ENCODE results near the gene DENND5B. TPM values are rescaled to one million over a fixed set of nuclear protein-coding genes. Genes with fewer than 3 reads are reported as not detected.
"Not testable (repeated sequence)": the region's sequence is repeated elsewhere in the genome, so short reads cannot be mapped to it uniquely, and the experiment has no call there.

Gene DENND5B
- total and polyA plus RNA-seq, 4 donors = 18.8 to 44.4 (median 25.6) TPM

GRCh38 chr12:31622038-31622437, 31.1 kb upstream of the DENND5B start:
- no peaks in the 10 kb centered on the region for H3K27me3 ChIP-seq (ENCODE audit: control insufficient read depth, insufficient read depth, low read length)
- no peak for DNase-seq (ENCODE audit: low read depth in 4 of 6, low spot score in 6 of 6)
- no peaks in the 10 kb centered on the region for H3K9me3 ChIP-seq (ENCODE audit: control insufficient read depth, insufficient read depth, low read length)
- no peak overlapping the region for H3K4me3 ChIP-seq (ENCODE audit: low read depth, low read length)
- no CpG with 5 or more reads among the region's 4 CpGs for WGBS (ENCODE audit: insufficient coverage)
- H3K27ac ChIP-seq (ENCODE audit: low read depth, low read length) = no peak overlapping the region
- no peaks in the 10 kb centered on the region for H3K4me1 ChIP-seq (ENCODE audit: control insufficient read depth, insufficient read depth, low read length)
- H3K36me3 ChIP-seq (ENCODE audit: control insufficient read depth, insufficient read depth, low read length) = no peaks in the 10 kb centered on the region

DNA sequence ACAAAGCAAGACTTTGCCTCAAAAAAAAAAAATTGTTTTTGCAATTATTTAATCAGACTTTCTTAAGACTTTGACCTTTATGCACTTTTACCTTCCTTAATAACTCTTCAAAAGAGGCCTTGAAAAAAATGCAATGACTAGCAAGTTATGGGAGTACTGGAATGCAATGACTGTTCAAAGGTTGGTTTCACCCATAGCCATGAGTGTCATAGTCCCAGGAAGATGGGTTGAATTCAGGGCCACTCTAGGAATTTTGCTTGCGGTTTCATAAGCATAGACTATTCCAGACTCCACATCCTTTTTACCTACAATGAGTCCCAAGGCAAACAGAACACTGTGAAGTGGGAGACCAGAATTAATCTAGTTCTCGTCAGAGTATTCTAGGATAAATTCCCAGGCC, 29.4 kb upstream of the DENND5B start:
- WGBS (ENCODE audit: insufficient coverage) = no CpG with 5 or more reads among the region's 2 CpGs

DNA sequence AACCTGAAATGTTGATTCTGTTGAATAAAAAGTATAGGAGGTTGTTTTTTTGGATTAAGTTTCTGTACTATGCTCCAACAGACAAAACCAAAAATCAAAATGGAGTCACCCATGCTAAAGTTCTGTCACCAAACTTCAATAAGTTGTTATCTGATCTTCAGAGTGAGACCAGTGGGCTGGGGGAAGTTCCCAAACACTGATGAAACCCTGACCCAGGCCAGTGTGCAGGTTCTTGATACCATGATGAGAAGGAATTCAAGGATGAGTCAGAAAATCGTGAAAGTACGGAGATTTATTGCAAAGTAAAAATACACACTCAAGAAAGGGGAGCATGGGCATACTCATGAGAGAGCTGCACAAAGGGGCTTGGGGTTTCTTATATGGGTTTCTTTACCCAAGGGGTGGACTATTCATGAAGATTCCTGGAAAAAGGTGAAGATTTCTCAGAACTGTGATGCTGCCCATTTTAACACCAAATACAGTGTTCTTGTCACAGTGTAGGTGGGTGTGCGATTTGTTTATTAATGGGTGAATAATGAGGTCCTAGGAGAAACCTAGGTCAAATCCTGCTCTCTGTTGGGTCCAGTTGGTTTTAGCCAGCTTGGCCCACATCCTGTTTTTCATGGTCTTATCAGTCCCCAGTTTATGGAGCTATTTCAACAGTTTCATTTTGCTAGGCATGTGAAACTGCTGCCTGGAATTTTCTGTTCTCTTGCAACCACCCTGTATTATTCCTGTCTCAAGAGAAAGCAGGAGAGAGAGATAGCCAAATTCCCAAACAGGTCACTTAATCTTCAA, 27.5 kb upstream of the DENND5B start:
- Histone ChIP-seq H3K27me3 (ENCODE audit: control insufficient read depth, insufficient read depth, low read length) (no peaks in the 10 kb centered on the region), H3K36me3 (ENCODE audit: control insufficient read depth, insufficient read depth, low read length) (no peaks in the 10 kb centered on the region), H3K9me3 (ENCODE audit: control insufficient read depth, insufficient read depth, low read length) (no peaks in the 10 kb centered on the region), H3K4me1 (ENCODE audit: control insufficient read depth, insufficient read depth, low read length) (no peaks in the 10 kb centered on the region), H3K27ac (ENCODE audit: low read depth, low read length) (no peak overlapping the region), H3K4me3 (ENCODE audit: low read depth, low read length) (no peak overlapping the region)
- DNase-seq (ENCODE audit: low read depth in 4 of 6, low spot score in 6 of 6) = no peak
- WGBS (ENCODE audit: insufficient coverage) = no CpG with 5 or more reads among the region's 3 CpGs

More for the DNA sequence above, 29.4 kb upstream of the DENND5B start:
- Histone ChIP-seq H3K9me3 (ENCODE audit: control insufficient read depth, insufficient read depth, low read length) (no peaks in the 10 kb centered on the region), H3K27me3 (ENCODE audit: control insufficient read depth, insufficient read depth, low read length) (no peaks in the 10 kb centered on the region), H3K36me3 (ENCODE audit: control insufficient read depth, insufficient read depth, low read length) (no peaks in the 10 kb centered on the region), H3K4me1 (ENCODE audit: control insufficient read depth, insufficient read depth, low read length) (no peaks in the 10 kb centered on the region), H3K27ac (ENCODE audit: low read depth, low read length) (no peak overlapping the region), H3K4me3 (ENCODE audit: low read depth, low read length) (no peak overlapping the region)
- no peak for DNase-seq (ENCODE audit: low read depth in 4 of 6, low spot score in 6 of 6)

- WGBS (ENCODE audit: insufficient coverage) = 60% methylated on average over 2 of the region's 2 CpGs
- no peaks in the 10 kb centered on the region for H3K27me3 ChIP-seq (ENCODE audit: control insufficient read depth, insufficient read depth, low read length)
- H3K4me3 ChIP-seq (ENCODE audit: low read depth, low read length) = no peak overlapping the region
Measured at GRCh38 chr12:31612819-31613218, 21.9 kb upstream of the DENND5B start.

DNA sequence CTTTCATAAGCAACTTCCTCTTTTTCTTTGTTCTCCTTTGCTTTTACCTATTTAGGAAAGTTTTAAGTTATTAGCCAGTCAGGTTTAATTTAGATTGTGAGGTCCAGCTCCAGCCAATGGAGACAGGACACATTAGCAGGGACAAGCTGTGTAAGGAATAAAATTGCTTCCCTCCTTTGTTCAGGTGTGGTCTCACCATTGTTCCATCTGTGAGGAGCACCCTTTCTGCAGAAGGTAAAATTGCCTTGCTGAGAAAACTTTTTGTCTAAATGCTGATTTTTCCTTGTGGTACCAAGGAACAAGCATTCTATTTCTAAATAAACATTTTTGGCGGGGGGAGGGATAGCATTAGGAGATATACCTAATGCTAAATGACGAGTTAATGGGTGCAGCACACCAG, 17.4 kb upstream of the DENND5B start:
- H3K4me3 ChIP-seq (ENCODE audit: low read depth, low read length); H3K4me1 ChIP-seq (ENCODE audit: control insufficient read depth, insufficient read depth, low read length); H3K36me3 ChIP-seq (ENCODE audit: control insufficient read depth, insufficient read depth, low read length); H3K27me3 ChIP-seq (ENCODE audit: control insufficient read depth, insufficient read depth, low read length); H3K27ac ChIP-seq (ENCODE audit: low read depth, low read length); H3K9me3 ChIP-seq (ENCODE audit: control insufficient read depth, insufficient read depth, low read length); DNase-seq (ENCODE audit: low read depth in 4 of 6, low spot score in 6 of 6): not testable (repeated sequence)
- WGBS (ENCODE audit: insufficient coverage) = no CpG with 5 or more reads among the region's 2 CpGs

More at GRCh38 chr12:31612819-31613218, 21.9 kb upstream of the DENND5B start:
- H3K27ac ChIP-seq (ENCODE audit: low read depth, low read length) = no peak overlapping the region
- no peaks in the 10 kb centered on the region for H3K36me3 ChIP-seq (ENCODE audit: control insufficient read depth, insufficient read depth, low read length)
- no peaks in the 10 kb centered on the region for H3K9me3 ChIP-seq (ENCODE audit: control insufficient read depth, insufficient read depth, low read length)
- no peaks in the 10 kb centered on the region for H3K4me1 ChIP-seq (ENCODE audit: control insufficient read depth, insufficient read depth, low read length)
- DNase-seq (ENCODE audit: low read depth in 4 of 6, low spot score in 6 of 6) = no peak

GRCh38 chr12:31605531-31605930, 14.6 kb upstream of the DENND5B start:
- H3K4me1 ChIP-seq (ENCODE audit: control insufficient read depth, insufficient read depth, low read length) = no peaks in the 10 kb centered on the region
- no peak for DNase-seq (ENCODE audit: low read depth in 4 of 6, low spot score in 6 of 6)
- H3K36me3 ChIP-seq (ENCODE audit: control insufficient read depth, insufficient read depth, low read length) = no peaks in the 10 kb centered on the region
- WGBS (ENCODE audit: insufficient coverage) = no CpG with 5 or more reads among the region's 2 CpGs
- H3K27me3 ChIP-seq (ENCODE audit: control insufficient read depth, insufficient read depth, low read length) = no peaks in the 10 kb centered on the region
- H3K27ac ChIP-seq (ENCODE audit: low read depth, low read length) = no peak overlapping the region
- H3K9me3 ChIP-seq (ENCODE audit: control insufficient read depth, insufficient read depth, low read length) = no peaks in the 10 kb centered on the region
- H3K4me3 ChIP-seq (ENCODE audit: low read depth, low read length) = no peak overlapping the region

GRCh38 chr12:31603546-31604009, 12.6 kb upstream of the DENND5B start:
- no peaks in the 10 kb centered on the region for H3K4me1 ChIP-seq (ENCODE audit: control insufficient read depth, insufficient read depth, low read length)
- 70% methylated on average over 1 of the region's 3 CpGs for WGBS (ENCODE audit: insufficient coverage)
- no peaks in the 10 kb centered on the region for H3K36me3 ChIP-seq (ENCODE audit: control insufficient read depth, insufficient read depth, low read length)
- no peaks in the 10 kb centered on the region for H3K27me3 ChIP-seq (ENCODE audit: control insufficient read depth, insufficient read depth, low read length)
- no peak for DNase-seq (ENCODE audit: low read depth in 4 of 6, low spot score in 6 of 6)
- H3K4me3 ChIP-seq (ENCODE audit: low read depth, low read length) = no peak overlapping the region
- H3K9me3 ChIP-seq (ENCODE audit: control insufficient read depth, insufficient read depth, low read length) = no peaks in the 10 kb centered on the region
- no peak overlapping the region for H3K27ac ChIP-seq (ENCODE audit: low read depth, low read length)

- Histone ChIP-seq H3K36me3 (ENCODE audit: control insufficient read depth, insufficient read depth, low read length) (no peaks in the 10 kb centered on the region), H3K27me3 (ENCODE audit: control insufficient read depth, insufficient read depth, low read length) (no peaks in the 10 kb centered on the region), H3K27ac (ENCODE audit: low read depth, low read length) (no peak overlapping the region), H3K9me3 (ENCODE audit: control insufficient read depth, insufficient read depth, low read length) (no peaks in the 10 kb centered on the region), H3K4me3 (ENCODE audit: low read depth, low read length) (no peak overlapping the region), H3K4me1 (ENCODE audit: control insufficient read depth, insufficient read depth, low read length) (no peaks in the 10 kb centered on the region)
- no peak for DNase-seq (ENCODE audit: low read depth in 4 of 6, low spot score in 6 of 6)
- 100% methylated on average over 2 of the region's 4 CpGs for WGBS (ENCODE audit: insufficient coverage)
Measured at GRCh38 chr12:31600750-31601149, 9.8 kb upstream of the DENND5B start.

GRCh38 chr12:31600252-31600651, 9.3 kb upstream of the DENND5B start:
- Histone ChIP-seq H3K27me3 (ENCODE audit: control insufficient read depth, insufficient read depth, low read length) (no peaks in the 10 kb centered on the region), H3K36me3 (ENCODE audit: control insufficient read depth, insufficient read depth, low read length) (no peaks in the 10 kb centered on the region), H3K4me1 (ENCODE audit: control insufficient read depth, insufficient read depth, low read length) (no peaks in the 10 kb centered on the region), H3K27ac (ENCODE audit: low read depth, low read length) (no peak overlapping the region), H3K9me3 (ENCODE audit: control insufficient read depth, insufficient read depth, low read length) (no peaks in the 10 kb centered on the region), H3K4me3 (ENCODE audit: low read depth, low read length) (no peak overlapping the region)
- no CpG with 5 or more reads among the region's 5 CpGs for WGBS (ENCODE audit: insufficient coverage)
- no peak for DNase-seq (ENCODE audit: low read depth in 4 of 6, low spot score in 6 of 6)

- WGBS (ENCODE audit: insufficient coverage) = 90% methylated on average over 4 of the region's 4 CpGs
- no peaks in the 10 kb centered on the region for H3K36me3 ChIP-seq (ENCODE audit: control insufficient read depth, insufficient read depth, low read length)
- H3K27me3 ChIP-seq (ENCODE audit: control insufficient read depth, insufficient read depth, low read length) = no peaks in the 10 kb centered on the region
- no peaks in the 10 kb centered on the region for H3K9me3 ChIP-seq (ENCODE audit: control insufficient read depth, insufficient read depth, low read length)
- no peak overlapping the region for H3K27ac ChIP-seq (ENCODE audit: low read depth, low read length)
- no peaks in the 10 kb centered on the region for H3K4me1 ChIP-seq (ENCODE audit: control insufficient read depth, insufficient read depth, low read length)
- H3K4me3 ChIP-seq (ENCODE audit: low read depth, low read length) = no peak overlapping the region
- no peak for DNase-seq (ENCODE audit: low read depth in 4 of 6, low spot score in 6 of 6)
Measured at GRCh38 chr12:31599053-31599452, 8.1 kb upstream of the DENND5B start.
